GM12864 (cell line): Measurements from ENCODE around the gene EML6.

ENCODE experiments used
- DNase-seq: peaks from one replicate; pipeline ENCODE4 v3.0.0-alpha.2; 2011; ENCODE audit warnings: low read depth
- H3K4me3 ChIP-seq: 2 replicates; pipeline ENCODE4 v1.5.1; 2011; ENCODE audit warnings: mild to moderate bottlenecking, low read depth, low read length, control low read depth
- TF ChIP-seq, protein P1 (sequence below): IDR thresholded peaks from 2 replicates; pipeline ENCODE4 v1.5.1; 2011; ENCODE audit warnings: low read depth, mild to moderate bottlenecking, moderate library complexity, low read length, control low read depth, inconsistent platforms; ENCODE audit errors: missing control alignments

EML6 gene

DNA sequence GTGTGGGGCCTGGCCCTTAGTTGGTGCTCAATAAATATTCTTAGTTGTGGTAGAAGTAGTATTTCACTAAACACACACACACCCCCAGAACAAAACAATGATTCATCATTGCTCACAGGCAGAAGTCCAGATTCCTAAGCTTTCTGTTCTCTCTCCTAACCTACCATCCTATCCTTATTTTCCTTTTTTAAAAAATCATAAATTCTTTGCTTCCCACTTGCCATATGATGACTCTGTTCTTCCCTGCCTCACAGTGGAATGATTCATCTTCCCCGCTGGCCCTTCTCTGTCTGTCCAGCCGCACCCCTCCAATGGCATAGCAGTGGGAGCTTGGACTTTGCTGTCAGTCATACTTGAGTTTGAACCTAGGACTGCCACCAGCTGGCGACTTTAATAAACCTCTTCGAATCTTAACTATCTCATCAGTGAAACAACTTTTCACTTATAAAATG lies 5.2 kb downstream of the EML6 start:
- DNase-seq = no peak
- no peak overlapping the region for H3K4me3 ChIP-seq
- TF ChIP-seq, protein P1, sequence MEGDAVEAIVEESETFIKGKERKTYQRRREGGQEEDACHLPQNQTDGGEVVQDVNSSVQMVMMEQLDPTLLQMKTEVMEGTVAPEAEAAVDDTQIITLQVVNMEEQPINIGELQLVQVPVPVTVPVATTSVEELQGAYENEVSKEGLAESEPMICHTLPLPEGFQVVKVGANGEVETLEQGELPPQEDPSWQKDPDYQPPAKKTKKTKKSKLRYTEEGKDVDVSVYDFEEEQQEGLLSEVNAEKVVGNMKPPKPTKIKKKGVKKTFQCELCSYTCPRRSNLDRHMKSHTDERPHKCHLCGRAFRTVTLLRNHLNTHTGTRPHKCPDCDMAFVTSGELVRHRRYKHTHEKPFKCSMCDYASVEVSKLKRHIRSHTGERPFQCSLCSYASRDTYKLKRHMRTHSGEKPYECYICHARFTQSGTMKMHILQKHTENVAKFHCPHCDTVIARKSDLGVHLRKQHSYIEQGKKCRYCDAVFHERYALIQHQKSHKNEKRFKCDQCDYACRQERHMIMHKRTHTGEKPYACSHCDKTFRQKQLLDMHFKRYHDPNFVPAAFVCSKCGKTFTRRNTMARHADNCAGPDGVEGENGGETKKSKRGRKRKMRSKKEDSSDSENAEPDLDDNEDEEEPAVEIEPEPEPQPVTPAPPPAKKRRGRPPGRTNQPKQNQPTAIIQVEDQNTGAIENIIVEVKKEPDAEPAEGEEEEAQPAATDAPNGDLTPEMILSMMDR = no peak

DNA sequence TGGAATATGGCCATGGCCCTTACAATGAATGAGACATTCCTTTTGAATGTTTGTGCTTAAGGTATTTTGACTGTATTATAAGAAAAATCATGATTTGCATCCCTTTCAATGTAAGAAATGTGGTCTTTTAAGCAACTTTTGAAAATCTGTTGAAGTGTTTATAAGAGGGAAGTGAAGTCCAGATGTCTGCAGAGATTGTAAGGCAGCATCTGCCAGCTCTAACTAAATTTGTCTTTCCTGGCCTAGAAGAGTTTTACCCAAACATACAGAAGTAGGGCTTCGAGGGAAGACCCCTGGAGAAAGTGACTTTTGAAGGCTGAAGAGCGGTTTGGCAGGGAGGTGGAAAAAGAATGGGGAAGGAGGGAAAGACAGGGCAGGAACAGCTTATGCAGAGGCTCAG lies 12.2 kb downstream of the EML6 start:
- DNase-seq = no peak
- no peak overlapping the region for H3K4me3 ChIP-seq
- TF ChIP-seq, protein P1 = no peak

DNA sequence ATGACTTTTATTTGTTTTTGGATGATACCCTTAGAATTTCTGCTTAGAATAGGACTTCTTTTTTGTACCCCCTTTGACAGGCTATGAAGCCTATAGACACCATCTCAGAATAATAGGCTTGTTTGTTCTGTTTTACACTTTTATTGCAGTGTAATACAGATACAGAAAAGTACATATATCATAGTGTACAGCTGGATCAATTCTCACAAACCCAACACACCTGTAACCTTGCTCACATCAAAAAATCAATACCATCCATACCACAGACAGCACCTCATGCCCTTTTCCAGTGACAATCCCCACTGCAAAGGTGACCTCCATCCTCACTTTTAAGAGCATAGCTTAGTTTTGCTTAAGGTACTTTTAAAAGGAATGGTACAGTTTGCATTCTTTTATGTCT lies 14.8 kb downstream of the EML6 start:
- TF ChIP-seq, protein P1 = no peak
- DNase-seq = no peak
- no peak overlapping the region for H3K4me3 ChIP-seq

DNA sequence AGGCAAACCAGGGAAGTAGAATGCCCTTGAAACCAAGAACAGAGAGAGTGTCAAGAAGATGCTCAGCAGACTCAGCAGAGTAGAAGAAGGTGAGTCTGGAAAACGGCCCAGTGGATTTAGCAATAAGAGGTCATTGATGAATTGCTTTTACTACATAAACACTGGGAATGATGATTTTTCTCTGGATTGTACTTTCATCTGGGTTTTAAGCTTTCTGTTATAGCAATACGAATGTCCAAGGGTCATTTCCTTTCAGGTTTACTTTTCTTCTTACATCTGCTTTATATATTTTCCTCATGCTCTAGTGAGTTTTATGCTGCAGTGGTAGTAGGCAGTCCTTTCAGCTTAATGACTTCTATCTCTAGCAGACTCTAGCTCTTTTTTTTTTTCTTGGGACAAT lies 16.9 kb downstream of the EML6 start:
- no peak for DNase-seq
- TF ChIP-seq, protein P1 = no peak
- no peak overlapping the region for H3K4me3 ChIP-seq

DNA sequence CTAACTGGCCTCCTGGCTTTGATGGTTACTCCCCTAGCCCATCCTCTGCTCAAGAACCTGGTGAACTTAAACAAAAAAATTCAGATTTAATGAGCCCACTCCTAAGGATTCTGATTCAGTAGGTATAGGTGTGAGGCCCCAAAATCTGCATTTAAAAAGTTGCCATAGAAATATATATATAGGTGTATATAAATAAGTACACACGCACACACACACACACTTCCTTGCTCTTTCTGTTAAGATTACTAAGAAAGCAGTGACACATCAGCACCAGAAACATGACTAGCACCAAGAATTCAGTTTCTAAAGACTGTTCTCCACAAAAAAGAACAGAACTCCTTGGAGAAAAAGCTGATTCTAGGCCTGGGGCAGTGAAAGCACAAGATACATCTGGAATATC lies 17.8 kb downstream of the EML6 start:
- H3K4me3 ChIP-seq = no peak overlapping the region
- TF ChIP-seq, protein P1 = no peak
- no peak for DNase-seq

DNA sequence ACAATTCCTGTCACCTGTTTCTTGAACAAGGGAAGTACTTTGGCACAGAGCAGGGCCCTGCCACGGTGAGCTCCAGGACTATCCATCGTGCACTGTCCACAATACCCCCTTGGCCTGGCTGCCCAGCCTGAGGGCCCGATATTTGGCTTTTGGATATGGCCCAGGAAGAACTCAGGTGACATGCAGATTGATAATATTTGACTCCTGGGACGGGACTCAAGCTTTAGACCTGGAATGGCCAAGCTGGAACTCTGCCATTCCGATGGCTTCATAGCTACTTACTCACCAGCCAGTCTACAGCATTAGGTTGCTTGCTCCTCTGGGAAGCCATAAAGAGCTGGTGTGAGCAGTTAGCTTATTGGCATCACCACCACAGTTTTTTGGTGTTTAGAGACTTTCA lies 26.6 kb downstream of the EML6 start:
- no peak for DNase-seq
- TF ChIP-seq, protein P1 = no peak
- H3K4me3 ChIP-seq = no peak overlapping the region

DNA sequence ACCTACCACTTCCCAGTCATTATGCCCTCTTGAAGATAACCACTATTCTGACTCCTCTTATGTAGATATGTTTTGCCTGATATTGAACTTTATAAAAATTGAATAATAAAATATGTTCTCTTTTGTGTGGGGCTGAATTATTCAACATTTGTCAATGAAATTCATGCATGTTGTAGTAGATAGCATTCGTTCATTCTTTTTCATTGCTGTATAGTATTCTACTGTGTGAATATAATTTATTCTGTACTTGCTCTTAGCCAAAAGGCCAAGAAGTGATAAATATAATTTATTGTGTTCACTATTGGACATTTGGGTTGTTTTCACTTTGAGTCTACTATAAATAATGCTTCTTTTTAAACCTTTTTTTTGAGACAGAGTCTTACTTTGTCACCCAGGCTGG lies 29.0 kb downstream of the EML6 start:
- no peak overlapping the region for H3K4me3 ChIP-seq
- TF ChIP-seq, protein P1 = no peak
- DNase-seq = no peak
